Panc1 (cell line): Measurements from ENCODE around the gene ZNF322.

Experiments
- CTCF ChIP-seq: fragments of 450-650 bp; IDR thresholded peaks from 2 replicates; pipeline ENCODE4 v1.5.1; 2017; ENCODE audit warnings: mild to moderate bottlenecking
- SIN3A ChIP-seq: IDR thresholded peaks from 2 replicates; pipeline ENCODE4 v1.6.1; 2012; ENCODE audit warnings: low read depth, mild to moderate bottlenecking, low read length, moderate library complexity, borderline replicate concordance; ENCODE audit not compliant: insufficient read depth

- no peak for TF ChIP-seq CTCF
- TF ChIP-seq SIN3A = no peak
These were observed 6.5 kb downstream of the ZNF322 start for GRCh38 chr6:26653007-26653406.
